Panc1 (cell line): ENCODE measurements around the gene ATXN1. TPM values are rescaled to one million over a fixed set of nuclear protein-coding genes. Genes with fewer than 3 reads are reported as not detected.

Experiments used
- ATAC-seq: fragments of 200-7000 bp; cut with Tn5 transposase; 2 replicates; pipeline ENCODE4 v1.9.1; 2020; ENCODE audit warnings: mild to moderate bottlenecking, moderate library complexity
- BruUV-seq: library from RNA; stranded (reverse); fragments of 400-500 nt; replicated peaks from 2 replicates; lab custom pipeline; 2021; lab: Mats Ljungman, UMichigan
- CTCF ChIA-PET: fragments of 300-600 bp; sonication (Branson Sonifier 250); formaldehyde crosslinking; loops from one replicate; lab custom pipeline; 2022; ENCODE audit warnings: antibody characterized with exemption; lab: Charles Lee
- POLR2A ChIA-PET: fragments of 300-600 bp; sonication (Branson Sonifier 250); formaldehyde crosslinking; loops from one replicate; lab custom pipeline; 2022; ENCODE audit warnings: antibody characterized with exemption; lab: Charles Lee
- DNase-seq: peaks from one replicate; pipeline ENCODE4 v3.0.0-alpha.2; 2010; ENCODE audit warnings: low read depth, low spot score
- H3K27ac ChIP-seq: 2 replicates; pipeline ENCODE4 v1.5.1; 2011; ENCODE audit warnings: mild to moderate bottlenecking, low read length, inconsistent platforms
- H3K27me3 ChIP-seq: fragments of 200-500 bp; sonication (Bioruptor generic); 2 replicates; pipeline ENCODE4 v1.6.0; 2014; ENCODE audit warnings: low read length, inconsistent platforms; ENCODE audit not compliant: control insufficient read depth, insufficient read depth
- H3K36me3 ChIP-seq: fragments of 200-500 bp; sonication (Bioruptor generic); 2 replicates; pipeline ENCODE4 v1.5.1; 2014; ENCODE audit warnings: inconsistent platforms, mild to moderate bottlenecking, low read length, moderate library complexity; ENCODE audit not compliant: control insufficient read depth, insufficient read depth
- H3K4me1 ChIP-seq: 2 replicates; pipeline ENCODE4 v1.5.1; 2011; ENCODE audit warnings: inconsistent platforms, mild to moderate bottlenecking, low read length, moderate library complexity; ENCODE audit not compliant: control insufficient read depth, insufficient read depth
- H3K4me3 ChIP-seq, 2 experiments: 2 replicates each; pipeline ENCODE4 v1.5.1; 2011 to 2012; ENCODE audit warnings: low read depth in 2 of 2, low read length in 2 of 2, mild to moderate bottlenecking in 2 of 2, inconsistent platforms in 1 of 2, moderate library complexity in 1 of 2
- H3K9me3 ChIP-seq: fragments of 200-500 bp; sonication (Bioruptor generic); 2 replicates; pipeline ENCODE4 v1.5.1; 2014; ENCODE audit warnings: low read depth, mild to moderate bottlenecking, inconsistent platforms, low read length, moderate library complexity; ENCODE audit not compliant: control insufficient read depth, insufficient read depth
- CTCF ChIP-seq: fragments of 450-650 bp; IDR thresholded peaks from 2 replicates; pipeline ENCODE4 v1.5.1; 2017; ENCODE audit warnings: mild to moderate bottlenecking
- POLR2AphosphoS5 ChIP-seq: IDR thresholded peaks from 2 replicates; pipeline ENCODE4 v1.6.1; 2012; ENCODE audit warnings: mild to moderate bottlenecking, low read depth, low read length, moderate library complexity
- REST ChIP-seq, 2 experiments: IDR thresholded peaks; 2 replicates each; pipeline ENCODE4 v1.6.1; 2011 to 2012; ENCODE audit warnings: low read depth in 2 of 2, control low read depth in 1 of 2, low read length in 1 of 2, mild to moderate bottlenecking in 1 of 2, moderate library complexity in 1 of 2; ENCODE audit not compliant: insufficient read depth in 1 of 2
- SIN3A ChIP-seq: IDR thresholded peaks from 2 replicates; pipeline ENCODE4 v1.6.1; 2012; ENCODE audit warnings: low read depth, mild to moderate bottlenecking, low read length, moderate library complexity, borderline replicate concordance; ENCODE audit not compliant: insufficient read depth
- TCF7L2 ChIP-seq: IDR thresholded peaks from 2 replicates; pipeline ENCODE4 v1.6.1; 2011; ENCODE audit warnings: mild to moderate bottlenecking, low read depth, low read length, inconsistent platforms
- in situ Hi-C: cut with HindIII; loops from 2 replicates; pipeline ENCODE4 v1.10.0; 2016; ENCODE audit warnings: low sequenced_read_pairs, low pct_unique_long_range_greater_than_20kb
- intact Hi-C: fragments of 100-400 bp; cut with micrococcal nuclease; formaldehyde crosslinking; loops from one replicate; pipeline ENCODE4 v1.10.0; 2022; ENCODE audit not compliant: unreplicated experiment
- total RNA-seq: library from RNA; stranded (reverse); gene quantifications from one replicate; pipeline ENCODE4 v1.2.1, GENCODE V29; 2021; ENCODE audit not compliant: unreplicated experiment

Gene ATXN1
- total RNA-seq, 1 experiment from 2014 or later: 67.1 TPM

- ChIA-PET CTCF (no interaction called here), POLR2A (no interaction called here)
- no peak for DNase-seq
- Histone ChIP-seq H3K4me1 (peaks cover 57% of the 10 kb centered on the region), H3K36me3 (no peaks in the 10 kb centered on the region), H3K27ac (peak overlapping the region; percentile 6; the same call in 1 of the 2 replicates), H3K9me3 (no peaks in the 10 kb centered on the region), H3K27me3 (no peaks in the 10 kb centered on the region), H3K4me3 (no peak overlapping the region)
- no TSS peak for BruUV-seq
- in situ Hi-C loops (no loop called here), intact Hi-C loops (no loop called here)
- no peak for TF ChIP-seq CTCF
- TF ChIP-seq TCF7L2: no peak
- no peak for TF ChIP-seq REST (IDR thresholded peaks at IDR 0.05; ENCODE audit: insufficient read depth in 1 of 2, low read depth in 2 of 2, low read length in 1 of 2)
- TF ChIP-seq SIN3A: no peak
- no peak for TF ChIP-seq POLR2AphosphoS5
- no peak for ATAC-seq
Observed at GRCh38 chr6:16669227-16669626, 92.0 kb downstream of the ATXN1 start.

DNA sequence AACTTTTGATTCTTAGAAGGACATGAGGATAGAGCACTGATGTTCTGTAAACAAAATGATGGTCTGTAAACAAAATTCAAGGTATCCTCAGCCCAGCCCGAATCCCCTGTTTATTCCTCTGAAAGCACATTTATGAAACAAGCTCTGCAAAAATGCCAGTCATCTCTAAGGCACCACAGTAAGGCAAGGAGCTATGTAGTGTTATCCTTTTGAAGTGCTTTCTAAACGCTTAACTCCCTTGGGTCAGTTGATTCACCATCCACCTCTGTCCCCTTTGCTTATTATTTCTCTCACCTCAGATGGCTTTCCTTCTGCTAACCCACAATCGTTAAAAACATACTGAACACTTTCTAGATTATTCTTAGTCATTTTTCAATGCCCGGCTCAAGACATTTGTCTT, 93.8 kb downstream of the ATXN1 start:
- no peak overlapping the region; the same call in 1 of the 2 replicates for H3K27ac ChIP-seq
- ChIA-PET POLR2A (no interaction called here), CTCF (no interaction called here)
- BruUV-seq: no TSS peak
- peaks cover 42% of the 10 kb centered on the region for H3K4me1 ChIP-seq
- no peak overlapping the region for H3K4me3 ChIP-seq
- H3K9me3 ChIP-seq: no peaks in the 10 kb centered on the region
- intact Hi-C loops (no loop called here), in situ Hi-C loops (no loop called here)
- H3K36me3 ChIP-seq: no peaks in the 10 kb centered on the region
- TF ChIP-seq REST (IDR thresholded peaks at IDR 0.05; ENCODE audit: insufficient read depth in 1 of 2, low read depth in 2 of 2, low read length in 1 of 2): no peak
- TF ChIP-seq TCF7L2: no peak
- no peak for TF ChIP-seq SIN3A
- TF ChIP-seq CTCF: no peak
- no peak for TF ChIP-seq POLR2AphosphoS5
- ATAC-seq (no peak), DNase-seq (no peak)
- no peaks in the 10 kb centered on the region for H3K27me3 ChIP-seq
